Panc1 (cell line): Measurements from ENCODE around the gene APBB3. TPM values are rescaled to one million over a fixed set of nuclear protein-coding genes. Genes with fewer than 3 reads are reported as not detected.

Source experiments
- ATAC-seq: fragments of 200-7000 bp; cut with Tn5 transposase; 2 replicates; pipeline ENCODE4 v1.9.1; 2020; ENCODE audit warnings: mild to moderate bottlenecking, moderate library complexity
- BruUV-seq: library from RNA; stranded (reverse); fragments of 400-500 nt; replicated peaks from 2 replicates; lab custom pipeline; 2021; lab: Mats Ljungman, UMichigan
- CTCF ChIA-PET: fragments of 300-600 bp; sonication (Branson Sonifier 250); formaldehyde crosslinking; loops from one replicate; lab custom pipeline; 2022; ENCODE audit warnings: antibody characterized with exemption; lab: Charles Lee
- POLR2A ChIA-PET: fragments of 300-600 bp; sonication (Branson Sonifier 250); formaldehyde crosslinking; loops from one replicate; lab custom pipeline; 2022; ENCODE audit warnings: antibody characterized with exemption; lab: Charles Lee
- DNase-seq: peaks from one replicate; pipeline ENCODE4 v3.0.0-alpha.2; 2010; ENCODE audit warnings: low read depth, low spot score
- H3K27ac ChIP-seq: 2 replicates; pipeline ENCODE4 v1.5.1; 2011; ENCODE audit warnings: mild to moderate bottlenecking, low read length, inconsistent platforms
- H3K27me3 ChIP-seq: fragments of 200-500 bp; sonication (Bioruptor generic); 2 replicates; pipeline ENCODE4 v1.6.0; 2014; ENCODE audit warnings: low read length, inconsistent platforms; ENCODE audit not compliant: control insufficient read depth, insufficient read depth
- H3K36me3 ChIP-seq: fragments of 200-500 bp; sonication (Bioruptor generic); 2 replicates; pipeline ENCODE4 v1.5.1; 2014; ENCODE audit warnings: inconsistent platforms, mild to moderate bottlenecking, low read length, moderate library complexity; ENCODE audit not compliant: control insufficient read depth, insufficient read depth
- H3K4me1 ChIP-seq: 2 replicates; pipeline ENCODE4 v1.5.1; 2011; ENCODE audit warnings: inconsistent platforms, mild to moderate bottlenecking, low read length, moderate library complexity; ENCODE audit not compliant: control insufficient read depth, insufficient read depth
- H3K4me3 ChIP-seq, 2 experiments: 2 replicates each; pipeline ENCODE4 v1.5.1; 2011 to 2012; ENCODE audit warnings: low read depth in 2 of 2, low read length in 2 of 2, mild to moderate bottlenecking in 2 of 2, inconsistent platforms in 1 of 2, moderate library complexity in 1 of 2
- H3K9me3 ChIP-seq: fragments of 200-500 bp; sonication (Bioruptor generic); 2 replicates; pipeline ENCODE4 v1.5.1; 2014; ENCODE audit warnings: low read depth, mild to moderate bottlenecking, inconsistent platforms, low read length, moderate library complexity; ENCODE audit not compliant: control insufficient read depth, insufficient read depth
- POLR2AphosphoS5 ChIP-seq: IDR thresholded peaks from 2 replicates; pipeline ENCODE4 v1.6.1; 2012; ENCODE audit warnings: mild to moderate bottlenecking, low read depth, low read length, moderate library complexity
- SIN3A ChIP-seq: IDR thresholded peaks from 2 replicates; pipeline ENCODE4 v1.6.1; 2012; ENCODE audit warnings: low read depth, mild to moderate bottlenecking, low read length, moderate library complexity, borderline replicate concordance; ENCODE audit not compliant: insufficient read depth
- TCF7L2 ChIP-seq: IDR thresholded peaks from 2 replicates; pipeline ENCODE4 v1.6.1; 2011; ENCODE audit warnings: mild to moderate bottlenecking, low read depth, low read length, inconsistent platforms
- in situ Hi-C: cut with HindIII; loops from 2 replicates; pipeline ENCODE4 v1.10.0; 2016; ENCODE audit warnings: low sequenced_read_pairs, low pct_unique_long_range_greater_than_20kb
- intact Hi-C: fragments of 100-400 bp; cut with micrococcal nuclease; formaldehyde crosslinking; loops from one replicate; pipeline ENCODE4 v1.10.0; 2022; ENCODE audit not compliant: unreplicated experiment
- microRNA-seq: library from miRNA; unstranded; fragments of <30 nt; microRNA quantifications from one replicate; pipeline ENCODE4 v1.1.0, GENCODE V29; 2020; ENCODE audit not compliant: unreplicated experiment
- total RNA-seq: library from RNA; stranded (reverse); gene quantifications from one replicate; pipeline ENCODE4 v1.2.1, GENCODE V29; 2021; ENCODE audit not compliant: unreplicated experiment
- TF ChIP-seq, protein P1 (sequence below), 2 experiments: IDR thresholded peaks; 2 replicates each; pipeline ENCODE4 v1.6.1; 2011 to 2012; ENCODE audit warnings: low read depth in 2 of 2, control low read depth in 1 of 2, low read length in 1 of 2, mild to moderate bottlenecking in 1 of 2, moderate library complexity in 1 of 2; ENCODE audit not compliant: insufficient read depth in 1 of 2
- TF ChIP-seq, protein P2 (sequence below): fragments of 450-650 bp; IDR thresholded peaks from 2 replicates; pipeline ENCODE4 v1.5.1; 2017; ENCODE audit warnings: mild to moderate bottlenecking

The APBB3 gene
- total RNA-seq, 1 experiment from 2014 or later, result 28.6 TPM

DNA sequence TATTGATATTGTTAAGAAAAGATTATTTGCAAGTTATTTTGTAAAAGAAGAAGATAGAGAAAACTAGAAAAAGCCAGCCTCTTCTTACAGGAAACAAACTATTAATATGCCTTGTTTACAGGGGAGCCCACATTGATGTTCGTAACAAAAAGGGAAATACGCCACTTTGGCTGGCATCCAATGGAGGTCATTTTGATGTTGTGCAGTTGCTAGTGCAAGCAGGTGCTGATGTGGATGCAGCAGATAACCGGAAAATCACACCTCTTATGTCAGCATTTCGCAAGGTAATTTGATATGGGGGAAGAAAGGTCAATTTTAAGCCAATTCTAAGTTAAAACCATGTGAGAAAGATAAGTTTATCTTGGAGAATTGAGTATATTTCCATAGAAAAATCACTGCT lies 54.5 kb downstream of the APBB3 start:
- DNase-seq (no peak), ATAC-seq (no peak)
- CTCF ChIA-PET, result no interaction called here
- Histone ChIP-seq H3K4me1 (no peaks in the 10 kb centered on the region), H3K9me3 (no peaks in the 10 kb centered on the region), H3K27ac (no peak overlapping the region), H3K27me3 (no peaks in the 10 kb centered on the region), H3K36me3 (peaks cover 54% of the 10 kb centered on the region), H3K4me3 (no peak overlapping the region)
- intact Hi-C loops, result no loop called here
- in situ Hi-C loops, result no loop called here
- TF ChIP-seq TCF7L2 (no peak), SIN3A (no peak), POLR2AphosphoS5 (no peak)
- TF ChIP-seq, protein P1, sequence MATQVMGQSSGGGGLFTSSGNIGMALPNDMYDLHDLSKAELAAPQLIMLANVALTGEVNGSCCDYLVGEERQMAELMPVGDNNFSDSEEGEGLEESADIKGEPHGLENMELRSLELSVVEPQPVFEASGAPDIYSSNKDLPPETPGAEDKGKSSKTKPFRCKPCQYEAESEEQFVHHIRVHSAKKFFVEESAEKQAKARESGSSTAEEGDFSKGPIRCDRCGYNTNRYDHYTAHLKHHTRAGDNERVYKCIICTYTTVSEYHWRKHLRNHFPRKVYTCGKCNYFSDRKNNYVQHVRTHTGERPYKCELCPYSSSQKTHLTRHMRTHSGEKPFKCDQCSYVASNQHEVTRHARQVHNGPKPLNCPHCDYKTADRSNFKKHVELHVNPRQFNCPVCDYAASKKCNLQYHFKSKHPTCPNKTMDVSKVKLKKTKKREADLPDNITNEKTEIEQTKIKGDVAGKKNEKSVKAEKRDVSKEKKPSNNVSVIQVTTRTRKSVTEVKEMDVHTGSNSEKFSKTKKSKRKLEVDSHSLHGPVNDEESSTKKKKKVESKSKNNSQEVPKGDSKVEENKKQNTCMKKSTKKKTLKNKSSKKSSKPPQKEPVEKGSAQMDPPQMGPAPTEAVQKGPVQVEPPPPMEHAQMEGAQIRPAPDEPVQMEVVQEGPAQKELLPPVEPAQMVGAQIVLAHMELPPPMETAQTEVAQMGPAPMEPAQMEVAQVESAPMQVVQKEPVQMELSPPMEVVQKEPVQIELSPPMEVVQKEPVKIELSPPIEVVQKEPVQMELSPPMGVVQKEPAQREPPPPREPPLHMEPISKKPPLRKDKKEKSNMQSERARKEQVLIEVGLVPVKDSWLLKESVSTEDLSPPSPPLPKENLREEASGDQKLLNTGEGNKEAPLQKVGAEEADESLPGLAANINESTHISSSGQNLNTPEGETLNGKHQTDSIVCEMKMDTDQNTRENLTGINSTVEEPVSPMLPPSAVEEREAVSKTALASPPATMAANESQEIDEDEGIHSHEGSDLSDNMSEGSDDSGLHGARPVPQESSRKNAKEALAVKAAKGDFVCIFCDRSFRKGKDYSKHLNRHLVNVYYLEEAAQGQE (IDR thresholded peaks at IDR 0.05; ENCODE audit: insufficient read depth in 1 of 2, low read depth in 2 of 2, low read length in 1 of 2), result no peak
- TF ChIP-seq, protein P2, sequence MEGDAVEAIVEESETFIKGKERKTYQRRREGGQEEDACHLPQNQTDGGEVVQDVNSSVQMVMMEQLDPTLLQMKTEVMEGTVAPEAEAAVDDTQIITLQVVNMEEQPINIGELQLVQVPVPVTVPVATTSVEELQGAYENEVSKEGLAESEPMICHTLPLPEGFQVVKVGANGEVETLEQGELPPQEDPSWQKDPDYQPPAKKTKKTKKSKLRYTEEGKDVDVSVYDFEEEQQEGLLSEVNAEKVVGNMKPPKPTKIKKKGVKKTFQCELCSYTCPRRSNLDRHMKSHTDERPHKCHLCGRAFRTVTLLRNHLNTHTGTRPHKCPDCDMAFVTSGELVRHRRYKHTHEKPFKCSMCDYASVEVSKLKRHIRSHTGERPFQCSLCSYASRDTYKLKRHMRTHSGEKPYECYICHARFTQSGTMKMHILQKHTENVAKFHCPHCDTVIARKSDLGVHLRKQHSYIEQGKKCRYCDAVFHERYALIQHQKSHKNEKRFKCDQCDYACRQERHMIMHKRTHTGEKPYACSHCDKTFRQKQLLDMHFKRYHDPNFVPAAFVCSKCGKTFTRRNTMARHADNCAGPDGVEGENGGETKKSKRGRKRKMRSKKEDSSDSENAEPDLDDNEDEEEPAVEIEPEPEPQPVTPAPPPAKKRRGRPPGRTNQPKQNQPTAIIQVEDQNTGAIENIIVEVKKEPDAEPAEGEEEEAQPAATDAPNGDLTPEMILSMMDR, result no peak
- no TSS peak for BruUV-seq
- POLR2A ChIA-PET, result no interaction called here

Small RNA genes lying within 50 kb of the gene (microRNA-seq; reads per million reads assigned to microRNA genes)
- 0.95 reads per million for gene MIR6831

Other genes starting within 250 kb of the APBB3 start
- 5.0 TPM for gene HBEGF, start 218.0 kb downstream of the APBB3 start, total RNA-seq
- not detected for gene SLC4A9, start 204.4 kb downstream of the APBB3 start, total RNA-seq
- 140 TPM for gene ANKHD1, start 162.8 kb downstream of the APBB3 start, total RNA-seq
- gene EIF4EBP3, start 16.9 kb downstream of the APBB3 start, total RNA-seq, result 8.6 TPM
- gene SRA1, start 7.1 kb downstream of the APBB3 start, total RNA-seq, result 52.0 TPM
- 96.7 TPM for gene SLC35A4, start 230 bp upstream of the APBB3 start, total RNA-seq
- gene CD14, start 68.6 kb upstream of the APBB3 start, total RNA-seq, result 2.5 TPM
- gene TMCO6, start 74.9 kb upstream of the APBB3 start, total RNA-seq, result 18.9 TPM
- gene NDUFA2, start 83.0 kb upstream of the APBB3 start, total RNA-seq, result 81.7 TPM
- 98.2 TPM for gene IK, start 83.2 kb upstream of the APBB3 start, total RNA-seq
- 49.2 TPM for gene WDR55, start 100.3 kb upstream of the APBB3 start, total RNA-seq
- gene DND1, start 109.0 kb upstream of the APBB3 start, total RNA-seq, result 1.8 TPM
- 76.4 TPM for gene HARS1, start 126.8 kb upstream of the APBB3 start, total RNA-seq
- 44.1 TPM for gene HARS2, start 126.9 kb upstream of the APBB3 start, total RNA-seq
- gene ZMAT2, start 135.8 kb upstream of the APBB3 start, total RNA-seq, result 62.2 TPM
- gene PCDHA1, start 221.5 kb upstream of the APBB3 start, total RNA-seq, result not detected
- gene PCDHA2, start 230.3 kb upstream of the APBB3 start, total RNA-seq, result not detected
- not detected for gene PCDHA3, start 236.5 kb upstream of the APBB3 start, total RNA-seq
- 3.1 TPM for gene PCDHA4, start 242.5 kb upstream of the APBB3 start, total RNA-seq